K562 (cell line): ENCODE measurements around the gene TDRKH. TPM values are rescaled to one million over a fixed set of nuclear protein-coding genes. Genes with fewer than 3 reads are reported as not detected.

Source experiments
- CHD1 ChIP-seq: fragments of 200-600 bp; sonication (generic); IDR thresholded peaks from one replicate; pipeline ENCODE4 v1.6.1; 2012; ENCODE audit warnings: mild to moderate bottlenecking, moderate library complexity, low read length, inconsistent platforms
- CREB3 ChIP-seq: fragments of 450-650 bp; conservative IDR thresholded peaks from 2 replicates; pipeline ENCODE4 v1.6.1; 2016; ENCODE audit warnings: missing genetic modification characterization, low read depth, mild to moderate bottlenecking, missing compliant biosample characterization, moderate library complexity
- CTBP1 ChIP-seq: fragments of 450-650 bp; IDR thresholded peaks from 2 replicates; pipeline ENCODE4 v1.6.1; 2016; ENCODE audit warnings: borderline replicate concordance
- DEAF1 ChIP-seq: fragments of 450-650 bp; formaldehyde crosslinking; IDR thresholded peaks from 2 replicates; pipeline ENCODE4 v1.4.0; 2020; ENCODE audit warnings: mild to moderate bottlenecking, moderate library complexity
- ELF4 ChIP-seq: fragments of 450-650 bp; formaldehyde crosslinking; IDR thresholded peaks from 2 replicates; pipeline ENCODE4 v1.4.0; 2022; ENCODE audit warnings: missing genetic modification characterization
- ESRRB ChIP-seq: fragments of 250-450 bp; sonication (Bioruptor Pico); IDR thresholded peaks from 2 replicates; pipeline ENCODE4 v1.5.0; 2020; ENCODE audit warnings: mild to moderate bottlenecking, moderate library complexity, borderline replicate concordance
- FOXJ3 ChIP-seq: sonication (generic); formaldehyde crosslinking; IDR thresholded peaks from 2 replicates; pipeline ENCODE4 v1.4.0; 2020; ENCODE audit warnings: mild to moderate bottlenecking, missing genetic modification reagents
- GATA2 ChIP-seq: sonication (generic); formaldehyde crosslinking; IDR thresholded peaks from 2 replicates; pipeline ENCODE4 v1.4.0; 2020; ENCODE audit warnings: mild to moderate bottlenecking, missing genetic modification reagents
- GTF2A2 ChIP-seq: IDR thresholded peaks from 2 replicates; pipeline ENCODE4 v1.6.1; 2016; ENCODE audit warnings: mild to moderate bottlenecking, missing genetic modification characterization, missing compliant biosample characterization
- KAT2B ChIP-seq: IDR thresholded peaks from one replicate; pipeline ENCODE4 v1.6.1; 2012; ENCODE audit warnings: low read depth, mild to moderate bottlenecking, control low read depth, inconsistent platforms, low read length, moderate library complexity
- MYNN ChIP-seq, 2 experiments: sonication (generic); formaldehyde crosslinking in 1 of 2; IDR thresholded peaks; 2 replicates each; pipeline versions ENCODE4 v1.5.0 to v1.6.1; 2016 to 2020; ENCODE audit warnings: antibody characterized with exemption in 1 of 2, missing genetic modification reagents in 1 of 2
- NFYB ChIP-seq: IDR thresholded peaks from 2 replicates; pipeline ENCODE4 v1.6.1; 2011; ENCODE audit warnings: mild to moderate bottlenecking, moderate library complexity; ENCODE audit not compliant: insufficient read length; ENCODE audit errors: extremely low read depth
- SNIP1 ChIP-seq: fragments of 450-650 bp; IDR thresholded peaks from 2 replicates; pipeline ENCODE4 v1.7.1; 2017; ENCODE audit warnings: low read depth, mild to moderate bottlenecking
- XRCC4 ChIP-seq: IDR thresholded peaks from one replicate; pipeline ENCODE4 v1.6.1; 2011; ENCODE audit not compliant: insufficient read depth, insufficient read length; ENCODE audit errors: extremely low read depth
- ZFP91 ChIP-seq: sonication (generic); formaldehyde crosslinking; IDR thresholded peaks from 2 replicates; pipeline ENCODE4 v1.8.0; 2022; ENCODE audit warnings: mild to moderate bottlenecking, missing genetic modification reagents
- ZFPM2 ChIP-seq: fragments of 250-450 bp; sonication (Bioruptor Pico); IDR thresholded peaks from 2 replicates; pipeline ENCODE4 v1.5.1; 2022; ENCODE audit warnings: mild to moderate bottlenecking
- ZNF23 ChIP-seq: fragments of 250-450 bp; sonication (Bioruptor Pico); IDR thresholded peaks from 2 replicates; pipeline ENCODE4 v1.4.0; 2020; ENCODE audit warnings: mild to moderate bottlenecking
- ZNF696 ChIP-seq: fragments of 250-450 bp; sonication (Bioruptor Pico); conservative IDR thresholded peaks from 2 replicates; pipeline ENCODE4 v1.4.0; 2020; ENCODE audit warnings: mild to moderate bottlenecking, moderate library complexity
- polyA plus RNA-seq, 8 experiments: library from polyadenylated mRNA; depleted of rRNA in 4 of 8; stranded (reverse) in 5 of 8; unstranded in 3 of 8; fragments of >200 nt; fragmentation: Nextera tagmentation in 2 of 8; fragmentation: Illumina TruSeq in 1 of 8; extraction: Ambion mirVana in 2 of 8; extraction: Trizol in 1 of 8; gene quantifications; 2 replicates each; pipeline versions ENCODE4 v1.2.1 to v1.2.3, GENCODE V29; 2011 to 2014; ENCODE audit warnings: inconsistent platforms in 1 of 8, missing spikeins in 1 of 8
- total RNA-seq, 7 experiments: library from RNA; depleted of rRNA in 6 of 7; stranded (reverse); fragments of >200 nt in 6 of 7; fragmentation: Illumina TruSeq in 2 of 7; extraction: Trizol in 2 of 7; gene quantifications; 2 replicates each; pipeline versions ENCODE4 v1.2.1 to v1.2.3, GENCODE V29; 2011 to 2021; ENCODE audit warnings: low replicate concordance in 1 of 7

The TDRKH gene
- total and polyA plus RNA-seq, 9 of the 15 experiments (the other 6 are each of a cell fraction or from before 2014, with no cell fraction given): 4.3 to 21.3 (median 8.4) TPM

GRCh38 chr1:151762941-151763921 is 27.1 kb downstream of the TDRKH start, which contains the start of gene MRPL9 (continued):
- TF ChIP-seq ZFP91 (no peak), CREB3 (tag) (0 out of 2 replicates have a peak, but pooled peaks have one; percentile 30), GTF2A2 (tag) (no peak), FOXJ3 (CRISPR knock-in tag) (no peak), ESRRB (CRISPR knock-in tag) (no peak), SNIP1 (no peak), CTBP1 (peak; percentile 71; the same call in 1 of the 2 replicates), MYNN (IDR thresholded peaks at IDR 0.05) (no peak), MYNN (CRISPR knock-in tag; IDR thresholded peaks at IDR 0.05) (no peak), ZNF23 (CRISPR knock-in tag) (no peak), XRCC4 (no peak), ZNF696 (CRISPR knock-in tag) (no peak), DEAF1 (CRISPR knock-in tag) (no peak), CHD1 (no peak), KAT2B (no peak), ZFPM2 (CRISPR knock-in tag) (no peak), NFYB (no peak), ELF4 (CRISPR knock-in tag) (no peak), GATA2 (0 out of 2 replicates have a peak, but pooled peaks have one; percentile 18)
